Measurements from ENCODE around the gene IER3. TPM values are rescaled to one million over a fixed set of nuclear protein-coding genes. Genes with fewer than 3 reads are reported as not detected.

Gene IER3
- polyA plus RNA-seq, 4 donors: 19.0 to 29.8 (median 22.9) TPM

GRCh38 chr6:30749554-30750378, 5.4 kb upstream of the IER3 start:
- no peak for DNase-seq (ENCODE audit: low read depth in 4 of 4, low spot score in 2 of 4)

- DNase-seq (ENCODE audit: low read depth in 4 of 4, low spot score in 2 of 4): no peak
Observed at GRCh38 chr6:30748851-30749540, 4.6 kb upstream of the IER3 start.

- no peak for DNase-seq (ENCODE audit: low read depth in 4 of 4, low spot score in 2 of 4)
Observed at GRCh38 chr6:30747902-30748769, 3.8 kb upstream of the IER3 start.

- no peak for DNase-seq (ENCODE audit: low read depth in 4 of 4, low spot score in 2 of 4)
Observed at GRCh38 chr6:30747300-30747687, 2.9 kb upstream of the IER3 start.

- DNase-seq (ENCODE audit: low read depth in 4 of 4, low spot score in 2 of 4): peak in 1 of 4 donors; percentile 61
Observed at GRCh38 chr6:30743099-30744053, 971 bp downstream of the IER3 start.

GRCh38 chr6:30742316-30743098, 1.8 kb downstream of the IER3 start, which contains the start of gene FLOT1:
Gene FLOT1, minus strand, starts transcription at chr6:30742687. Its CDS starts 498 bp downstream, at chr6:30742189.
- peak in 3 of 4 donors; percentile 69 to 76 (median 73) for DNase-seq (ENCODE audit: low read depth in 4 of 4, low spot score in 2 of 4)

GRCh38 chr6:30741789-30742315, 2.5 kb downstream of the IER3 start:
- DNase-seq (ENCODE audit: low read depth in 4 of 4, low spot score in 2 of 4): no peak

- DNase-seq (ENCODE audit: low read depth in 4 of 4, low spot score in 2 of 4): no peak
Observed at GRCh38 chr6:30741063-30741779, 3.1 kb downstream of the IER3 start.

- no peak for DNase-seq (ENCODE audit: low read depth in 4 of 4, low spot score in 2 of 4)
Observed at GRCh38 chr6:30740540-30740870, 3.8 kb downstream of the IER3 start.

- DNase-seq (ENCODE audit: low read depth in 4 of 4, low spot score in 2 of 4): no peak
Observed at GRCh38 chr6:30738532-30738931, 5.8 kb downstream of the IER3 start.

GRCh38 chr6:30735668-30736314, 8.6 kb downstream of the IER3 start:
- no peak for DNase-seq (ENCODE audit: low read depth in 4 of 4, low spot score in 2 of 4)

- no peak for DNase-seq (ENCODE audit: low read depth in 4 of 4, low spot score in 2 of 4)
Observed at GRCh38 chr6:30732237-30732943, 12.0 kb downstream of the IER3 start.

- DNase-seq (ENCODE audit: low read depth in 4 of 4, low spot score in 2 of 4): no peak
Observed at GRCh38 chr6:30730601-30731435, 13.5 kb downstream of the IER3 start.

GRCh38 chr6:30727920-30728553, 16.3 kb downstream of the IER3 start:
- no peak for DNase-seq (ENCODE audit: low read depth in 4 of 4, low spot score in 2 of 4)

- no peak for DNase-seq (ENCODE audit: low read depth in 4 of 4, low spot score in 2 of 4)
Observed at GRCh38 chr6:30726506-30727413, 17.6 kb downstream of the IER3 start.
